Trophoblast cell (in vitro differentiated cells and primary cell): Measurements from ENCODE around the gene USP16.

Experiments used
- DNase-seq, 2 donors: peaks; one replicate each; pipeline ENCODE4 v3.0.0-alpha.2; 2016
- H2AFZ ChIP-seq: 2 replicates; pipeline ENCODE4 v1.6.1; 2013; ENCODE audit warnings: low read length, moderate library complexity, mild to moderate bottlenecking; ENCODE audit not compliant: insufficient read depth, poor library complexity
- H2AK5ac ChIP-seq: 2 replicates; pipeline ENCODE4 v1.6.1; 2013; ENCODE audit warnings: mild to moderate bottlenecking, low read length
- H2BK120ac ChIP-seq: 2 replicates; pipeline ENCODE4 v1.6.1; 2013; ENCODE audit warnings: low read length, mild to moderate bottlenecking, moderate library complexity; ENCODE audit not compliant: insufficient read depth, poor library complexity
- H2BK12ac ChIP-seq: 2 replicates; pipeline ENCODE4 v1.6.1; 2013; ENCODE audit warnings: mild to moderate bottlenecking, low read length, moderate library complexity
- H2BK5ac ChIP-seq: 2 replicates; pipeline ENCODE4 v1.6.1; 2013; ENCODE audit warnings: low read length, low read depth, moderate library complexity, mild to moderate bottlenecking; ENCODE audit not compliant: poor library complexity
- H3K14ac ChIP-seq: 2 replicates; pipeline ENCODE4 v1.6.1; 2013; ENCODE audit warnings: mild to moderate bottlenecking, low read length
- H3K18ac ChIP-seq: 2 replicates; pipeline ENCODE4 v1.6.1; 2013; ENCODE audit warnings: mild to moderate bottlenecking, low read length
- H3K23ac ChIP-seq: 2 replicates; pipeline ENCODE4 v1.6.1; 2013; ENCODE audit warnings: low read length
- H3K27ac ChIP-seq: 2 replicates; pipeline ENCODE4 v1.5.1; 2013; ENCODE audit warnings: low read depth, mild to moderate bottlenecking, inconsistent platforms, low read length, moderate library complexity
- H3K27me3 ChIP-seq: 2 replicates; pipeline ENCODE4 v1.6.1; 2013; ENCODE audit warnings: inconsistent platforms, mild to moderate bottlenecking, low read length, moderate library complexity; ENCODE audit not compliant: insufficient read depth
- H3K36me3 ChIP-seq, 2 experiments: 1 replicate in 1 of 2; 2 replicates in 1 of 2; pipeline ENCODE4 v1.6.1; 2013; ENCODE audit warnings: low read length in 2 of 2, mild to moderate bottlenecking in 2 of 2, moderate library complexity in 1 of 2; ENCODE audit not compliant: insufficient read depth in 2 of 2, control insufficient read depth in 1 of 2
- H3K4ac ChIP-seq: 2 replicates; pipeline ENCODE4 v1.6.1; 2013; ENCODE audit warnings: low read depth, mild to moderate bottlenecking, low read length, moderate library complexity
- H3K4me1 ChIP-seq, 2 experiments: 1 replicate in 1 of 2; 2 replicates in 1 of 2; pipeline ENCODE4 v1.6.1; 2013; ENCODE audit warnings: low read length in 2 of 2, mild to moderate bottlenecking in 2 of 2, moderate library complexity in 1 of 2; ENCODE audit not compliant: insufficient read depth in 2 of 2, control insufficient read depth in 1 of 2
- H3K4me2 ChIP-seq: 2 replicates; pipeline ENCODE4 v1.6.1; 2013; ENCODE audit warnings: inconsistent platforms, mild to moderate bottlenecking, low read length, moderate library complexity
- H3K4me3 ChIP-seq: 2 replicates; pipeline ENCODE4 v1.5.1; 2013; ENCODE audit warnings: mild to moderate bottlenecking, low read depth, low read length, inconsistent platforms
- H3K79me1 ChIP-seq: one replicate; pipeline ENCODE4 v1.6.1; 2013; ENCODE audit warnings: low read length
- H3K79me2 ChIP-seq: 2 replicates; pipeline ENCODE4 v1.6.1; 2013; ENCODE audit warnings: low read length, mild to moderate bottlenecking; ENCODE audit not compliant: control insufficient read depth, insufficient read depth, poor library complexity
- H3K9ac ChIP-seq: 2 replicates; pipeline ENCODE4 v1.6.1; 2013; ENCODE audit warnings: mild to moderate bottlenecking, low read length
- H3K9me3 ChIP-seq: 2 replicates; pipeline ENCODE4 v1.6.1; 2013; ENCODE audit warnings: low read depth, mild to moderate bottlenecking, control low read depth, inconsistent platforms, low read length; ENCODE audit not compliant: insufficient read depth
- H4K12ac ChIP-seq: 2 replicates; pipeline ENCODE4 v1.6.1; 2013; ENCODE audit warnings: low read depth, mild to moderate bottlenecking, low read length, moderate library complexity
- H4K8ac ChIP-seq: 2 replicates; pipeline ENCODE4 v1.6.1; 2013; ENCODE audit warnings: low read depth, mild to moderate bottlenecking, low read length, moderate library complexity
- H4K91ac ChIP-seq: one replicate; pipeline ENCODE4 v1.6.1; 2013; ENCODE audit warnings: low read depth, mild to moderate bottlenecking, low read length, moderate library complexity
- WGBS: extraction: QIAGEN DNeasy Blood & Tissue Kit; methylation state at CpG from one replicate; pipeline ENCODE4 v1.1.7; 2013; ENCODE audit warnings: missing lambda C conversion rate; ENCODE audit not compliant: insufficient read length, insufficient coverage; ENCODE audit errors: extremely low coverage; 5-methylcytosine and 5-hydroxymethylcytosine counted together

Gene USP16

DNA sequence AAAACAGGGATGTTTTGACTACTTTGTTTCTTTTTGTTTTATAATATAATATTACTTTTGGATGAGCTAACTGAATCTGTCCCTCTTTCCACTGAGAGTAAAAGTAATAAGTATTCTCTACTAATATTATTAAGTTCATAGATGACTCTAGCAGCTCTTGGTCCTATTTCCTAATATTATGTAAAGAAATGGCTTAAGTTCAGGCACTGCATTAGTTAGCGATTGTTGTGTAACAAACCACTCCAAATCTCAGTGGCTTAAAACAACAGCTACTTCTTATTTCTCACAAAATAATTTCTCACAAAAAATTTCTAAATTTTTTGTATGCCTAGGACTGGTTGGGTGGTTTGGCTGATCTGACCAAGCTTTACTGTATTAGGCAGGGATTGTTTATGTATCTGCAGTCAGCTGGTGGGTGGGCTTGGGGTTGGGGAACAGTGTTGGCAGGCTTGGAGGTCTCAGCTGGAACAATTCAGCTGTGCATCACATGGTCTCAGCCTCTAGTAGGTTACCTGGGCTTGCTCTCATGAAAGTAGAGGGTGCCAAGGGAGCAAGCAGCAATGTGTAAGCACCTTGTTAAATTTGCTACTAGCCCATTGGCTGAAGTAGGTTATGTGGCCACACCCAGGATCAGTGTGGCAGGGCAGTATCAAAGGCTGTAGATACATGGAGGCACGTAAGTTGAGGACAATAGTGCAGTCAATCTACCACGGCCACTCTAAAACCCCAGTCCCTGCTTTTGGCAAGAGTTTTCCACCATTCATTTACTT, 57.8 kb downstream of the USP16 start:
- H3K4ac ChIP-seq, result no peak overlapping the region
- H3K27me3 ChIP-seq, result no peaks in the 10 kb centered on the region

DNA sequence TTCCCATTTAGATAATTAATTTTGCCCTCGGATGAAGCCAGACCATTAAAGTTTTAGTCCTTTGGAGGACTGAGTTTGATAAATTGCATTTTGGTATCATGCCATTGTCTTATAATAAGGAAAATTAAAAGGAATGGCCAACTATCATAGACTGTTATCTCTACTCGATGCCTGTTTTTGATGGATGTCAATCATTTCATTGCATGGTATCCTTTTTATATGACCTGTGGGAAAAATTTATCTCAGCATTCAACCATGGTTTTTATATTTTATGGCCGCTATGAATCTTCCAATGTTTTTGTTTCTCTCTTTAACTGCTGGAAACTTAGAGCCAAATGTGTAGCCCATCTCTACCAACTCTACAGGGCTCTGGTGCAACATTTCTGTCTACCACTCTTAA, 58.8 kb downstream of the USP16 start:
- H3K9me3 ChIP-seq, result no peaks in the 10 kb centered on the region
- no peak overlapping the region for H2BK12ac ChIP-seq
- no CpG with 5 or more reads among the region's 3 CpGs for WGBS
- no peaks in the 10 kb centered on the region for H3K4me1 ChIP-seq
- no peak overlapping the region for H4K8ac ChIP-seq
- no peak overlapping the region for H2AK5ac ChIP-seq
- H3K27me3 ChIP-seq, result no peaks in the 10 kb centered on the region
- H3K4me3 ChIP-seq, result no peak overlapping the region
- H3K79me2 ChIP-seq, result no peaks in the 10 kb centered on the region
- no peak overlapping the region for H3K9ac ChIP-seq
- no peaks in the 10 kb centered on the region for H3K36me3 ChIP-seq
- no peak overlapping the region for H3K14ac ChIP-seq
- no peaks in the 10 kb centered on the region for H3K79me1 ChIP-seq
- no peak overlapping the region for H3K27ac ChIP-seq
- no peak overlapping the region for H2BK5ac ChIP-seq
- H3K23ac ChIP-seq, result no peak overlapping the region
- H4K12ac ChIP-seq, result no peak overlapping the region
- no peak for DNase-seq
- H3K18ac ChIP-seq, result no peak overlapping the region
- H3K4ac ChIP-seq, result no peak overlapping the region
- H4K91ac ChIP-seq, result no peak overlapping the region
- H3K4me2 ChIP-seq, result no peak overlapping the region
- H2AFZ ChIP-seq, result no peak overlapping the region
- H2BK120ac ChIP-seq, result no peak overlapping the region

More for the DNA sequence above, 57.8 kb downstream of the USP16 start:
- H3K18ac ChIP-seq, result no peak overlapping the region
- H2AFZ ChIP-seq, result no peak overlapping the region
- no peaks in the 10 kb centered on the region for H3K9me3 ChIP-seq
- H3K4me1 ChIP-seq, result no peaks in the 10 kb centered on the region
- H3K9ac ChIP-seq, result peak overlapping the region; percentile 40
- no peak overlapping the region for H2BK120ac ChIP-seq
- no peak for DNase-seq
- H4K91ac ChIP-seq, result no peak overlapping the region
- no peak overlapping the region for H2AK5ac ChIP-seq
- H3K36me3 ChIP-seq, result no peaks in the 10 kb centered on the region
- H2BK12ac ChIP-seq, result no peak overlapping the region
- peak overlapping the region; percentile 40 for H3K23ac ChIP-seq
- no peak overlapping the region for H3K27ac ChIP-seq
- H3K4me3 ChIP-seq, result no peak overlapping the region
- no peak overlapping the region for H4K8ac ChIP-seq
- no peak overlapping the region for H3K14ac ChIP-seq
- WGBS, result no CpG with 5 or more reads among the region's 3 CpGs
- H3K79me1 ChIP-seq, result no peaks in the 10 kb centered on the region
- no peak overlapping the region for H2BK5ac ChIP-seq
- H3K4me2 ChIP-seq, result no peak overlapping the region
- H3K79me2 ChIP-seq, result no peaks in the 10 kb centered on the region
- no peak overlapping the region for H4K12ac ChIP-seq

DNA sequence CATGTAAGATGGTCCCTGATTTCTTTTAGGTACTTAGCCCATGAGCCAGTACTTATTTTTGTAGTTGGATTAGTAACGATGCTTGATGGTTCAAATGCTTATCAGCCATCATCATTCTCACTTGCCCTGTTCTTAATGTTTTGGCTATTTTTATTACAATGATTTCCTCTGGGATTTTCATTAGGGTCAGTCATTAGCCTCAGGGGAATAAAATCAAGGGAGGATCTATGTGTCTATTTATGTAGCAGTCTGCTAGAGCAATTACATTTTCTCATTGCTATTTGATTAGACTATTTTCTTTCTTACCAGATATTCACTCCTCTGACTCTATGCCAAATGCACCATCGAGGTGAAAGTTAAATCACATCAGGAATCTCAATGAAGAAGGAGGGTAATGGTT, 59.9 kb downstream of the USP16 start:
- Histone ChIP-seq H3K18ac (no peak overlapping the region), H3K4ac (no peak overlapping the region), H2BK5ac (no peak overlapping the region), H3K4me1 (no peaks in the 10 kb centered on the region), H4K12ac (no peak overlapping the region), H3K27ac (no peak overlapping the region), H3K23ac (no peak overlapping the region), H2AK5ac (no peak overlapping the region), H3K36me3 (no peaks in the 10 kb centered on the region), H3K9ac (no peak overlapping the region), H3K9me3 (no peaks in the 10 kb centered on the region), H3K27me3 (no peaks in the 10 kb centered on the region), H2BK12ac (no peak overlapping the region), H3K4me2 (no peak overlapping the region), H3K4me3 (no peak overlapping the region), H4K8ac (no peak overlapping the region), H3K14ac (no peak overlapping the region), H3K79me2 (no peaks in the 10 kb centered on the region), H2AFZ (no peak overlapping the region), H2BK120ac (no peak overlapping the region), H3K79me1 (no peaks in the 10 kb centered on the region), H4K91ac (no peak overlapping the region)
- no peak for DNase-seq
- no CpG with 5 or more reads among the region's 2 CpGs for WGBS

DNA sequence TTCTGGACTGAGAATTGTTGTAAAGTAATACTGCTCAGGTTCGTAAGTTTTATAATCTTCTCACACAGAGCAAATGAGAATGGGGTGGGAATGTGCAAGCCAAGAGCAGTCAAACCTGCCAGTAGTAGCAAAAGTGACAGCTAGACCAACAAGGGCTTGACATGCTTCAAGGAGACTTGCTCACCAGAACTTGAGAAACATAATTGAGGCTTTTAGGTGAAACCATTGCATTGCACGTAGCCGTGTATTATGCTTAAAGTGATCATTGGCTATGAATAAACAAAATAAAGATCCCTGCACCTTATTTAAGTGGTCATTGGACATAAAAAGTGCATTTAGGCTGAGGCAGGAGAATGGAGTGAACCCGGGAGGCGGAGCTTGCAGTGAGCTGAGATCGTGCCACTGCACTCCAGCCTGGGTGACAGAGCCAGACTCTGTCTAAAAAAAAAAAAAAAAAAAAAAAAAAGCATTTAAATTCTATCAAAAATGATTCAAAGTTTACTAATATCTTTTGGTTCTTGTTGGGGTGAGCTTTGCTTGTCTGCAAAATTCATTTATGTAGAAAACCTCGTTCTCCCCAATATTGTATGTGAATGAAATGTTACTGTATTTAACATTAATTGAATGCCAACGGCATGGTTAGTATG, 60.8 kb downstream of the USP16 start:
- H2BK12ac ChIP-seq, result no peak overlapping the region
- no peaks in the 10 kb centered on the region for H3K9me3 ChIP-seq
- no peak overlapping the region for H4K91ac ChIP-seq
- H3K4me2 ChIP-seq, result no peak overlapping the region
- no peaks in the 10 kb centered on the region for H3K79me1 ChIP-seq
- H2BK120ac ChIP-seq, result no peak overlapping the region
- H3K9ac ChIP-seq, result no peak overlapping the region
- no peak overlapping the region for H3K18ac ChIP-seq
- no peak overlapping the region for H3K23ac ChIP-seq
- H3K4me3 ChIP-seq, result no peak overlapping the region
- H2BK5ac ChIP-seq, result no peak overlapping the region
- H3K36me3 ChIP-seq, result no peaks in the 10 kb centered on the region
- no peak overlapping the region for H3K27ac ChIP-seq
- no peaks in the 10 kb centered on the region for H3K79me2 ChIP-seq
- H3K27me3 ChIP-seq, result no peaks in the 10 kb centered on the region
- H4K8ac ChIP-seq, result no peak overlapping the region
- no peaks in the 10 kb centered on the region for H3K4me1 ChIP-seq
- no peak for DNase-seq
- H3K14ac ChIP-seq, result no peak overlapping the region
- WGBS, result no CpG with 5 or more reads among the region's 8 CpGs
- no peak overlapping the region for H2AFZ ChIP-seq
- no peak overlapping the region for H2AK5ac ChIP-seq
- no peak overlapping the region for H3K4ac ChIP-seq
- no peak overlapping the region for H4K12ac ChIP-seq
